Spleen (tissue), 11 donors: Measurements from ENCODE around the gene PDZD2. TPM values are rescaled to one million over a fixed set of nuclear protein-coding genes. Genes with fewer than 3 reads are reported as not detected.

Source experiments
- DNase-seq: peaks from one replicate; pipeline ENCODE4 v3.0.0-alpha.2; 2020
- H3K27ac ChIP-seq, 8 donors: fragments of 200-600 bp; sonication (generic) in 7 of 8; 1 replicate in 4 of 8; 2 replicates in 4 of 8; pipeline versions ENCODE4 v1.5.0 to v1.8.0; 2016 to 2021; ENCODE audit warnings: inconsistent platforms in 4 of 8, mild to moderate bottlenecking in 4 of 8, moderate library complexity in 1 of 8
- H3K27me3 ChIP-seq, 7 donors: fragments of 200-600 bp; sonication (generic) in 6 of 7; replicated peaks in 1 of 7; 1 replicate in 4 of 7; 2 replicates in 3 of 7; pipeline versions ENCODE4 v1.5.0 to v1.8.0; 2016 to 2021; ENCODE audit warnings: inconsistent platforms in 3 of 7, mild to moderate bottlenecking in 1 of 7
- H3K36me3 ChIP-seq, 6 donors: fragments of 200-600 bp; sonication (generic) in 5 of 6; 1 replicate in 4 of 6; 2 replicates in 2 of 6; pipeline versions ENCODE4 v1.5.0 to v1.8.0; 2016 to 2021; ENCODE audit warnings: inconsistent platforms in 2 of 6
- H3K4me1 ChIP-seq, 6 donors: fragments of 200-600 bp; sonication (generic) in 5 of 6; 1 replicate in 3 of 6; 2 replicates in 3 of 6; pipeline versions ENCODE4 v1.5.0 to v1.8.0; 2016 to 2021; ENCODE audit warnings: inconsistent platforms in 3 of 6
- H3K4me3 ChIP-seq, 8 donors: fragments of 200-600 bp; sonication (generic) in 7 of 8; 1 replicate in 4 of 8; 2 replicates in 4 of 8; pipeline versions ENCODE4 v1.5.0 to v1.8.0; 2016 to 2021; ENCODE audit warnings: inconsistent platforms in 4 of 8, mild to moderate bottlenecking in 4 of 8, moderate library complexity in 2 of 8
- H3K9me3 ChIP-seq, 8 donors: fragments of 200-600 bp; sonication (generic) in 7 of 8; 1 replicate in 4 of 8; 2 replicates in 4 of 8; pipeline versions ENCODE4 v1.5.0 to v1.8.0; 2016 to 2021; ENCODE audit warnings: inconsistent platforms in 4 of 8
- POLR2A ChIP-seq, 3 donors: fragments of 450-650 bp; IDR thresholded peaks; one replicate each; pipeline ENCODE4 v1.5.1; 2017; ENCODE audit warnings: antibody characterized with exemption in 3 of 3, mild to moderate bottlenecking in 1 of 3
- POLR2AphosphoS5 ChIP-seq, 3 donors: sonication (generic); formaldehyde crosslinking; IDR thresholded peaks; one replicate each; pipeline ENCODE4 v1.5.1; 2017; ENCODE audit warnings: antibody characterized with exemption in 3 of 3
- WGBS, 5 donors: extraction: QIAGEN DNeasy Blood & Tissue Kit in 3 of 5; methylation state at CpG; one replicate each; pipeline versions ENCODE4 v1.1.5 to v1.1.7; 2013 to 2018; 5-methylcytosine and 5-hydroxymethylcytosine counted together
- intact Hi-C: fragments of 100-400 bp; cut with DNase I; formaldehyde crosslinking; loops from one replicate; pipeline ENCODE4 v1.15.0; 2023; ENCODE audit warnings: low total_unique reads
- polyA plus RNA-seq, 3 donors: library from polyadenylated mRNA; stranded (reverse); fragments of 200-250 nt; gene quantifications; one replicate each; pipeline ENCODE4 v1.2.1, GENCODE V29; 2013
- total RNA-seq, 7 donors: library from RNA; depleted of rRNA in 3 of 7; stranded (reverse); fragments of >200 nt in 3 of 7; fragmentation: NEBNext Ultra II Directional in 4 of 7; extraction: Animal tissue kit (Norgen Biotek cat#: 25700) in 4 of 7; gene quantifications; one replicate each; pipeline versions ENCODE4 v1.1.0 to v1.2.1, GENCODE V29; 2016 to 2021
- TF ChIP-seq, protein P1 (sequence below), 11 experiments: fragments of 200-600 bp in 7 of 11; fragments of 450-650 bp in 4 of 11; sonication (generic) in 4 of 11; IDR thresholded peaks in 8 of 11; conservative IDR thresholded peaks in 3 of 11; 1 replicate in 7 of 11; 2 replicates in 4 of 11; pipeline versions ENCODE4 v1.4.0 to v1.8.0; 2016 to 2021; ENCODE audit warnings: antibody characterized with exemption in 11 of 11, inconsistent platforms in 4 of 11, mild to moderate bottlenecking in 1 of 11
- donor health status: healthy with polysubstance abuse.
- donor health status: DM: no; HTN: no; CAD: no; lungs with moderate emphysema.
- donor health status: DM: no; HTN: no; CAD: no.
- donor health status: Bipolar disorder and iron deficiency.
- donor health status: healthy.
- donor health status: DM: no; HTN: no; CAD: no.
- donor health status: DM: yes; HTN: yes; CAD: no.

PDZD2 gene
- total and polyA plus RNA-seq, 10 donors, result 0.09 to 4.7 (median 2.4) TPM

DNA sequence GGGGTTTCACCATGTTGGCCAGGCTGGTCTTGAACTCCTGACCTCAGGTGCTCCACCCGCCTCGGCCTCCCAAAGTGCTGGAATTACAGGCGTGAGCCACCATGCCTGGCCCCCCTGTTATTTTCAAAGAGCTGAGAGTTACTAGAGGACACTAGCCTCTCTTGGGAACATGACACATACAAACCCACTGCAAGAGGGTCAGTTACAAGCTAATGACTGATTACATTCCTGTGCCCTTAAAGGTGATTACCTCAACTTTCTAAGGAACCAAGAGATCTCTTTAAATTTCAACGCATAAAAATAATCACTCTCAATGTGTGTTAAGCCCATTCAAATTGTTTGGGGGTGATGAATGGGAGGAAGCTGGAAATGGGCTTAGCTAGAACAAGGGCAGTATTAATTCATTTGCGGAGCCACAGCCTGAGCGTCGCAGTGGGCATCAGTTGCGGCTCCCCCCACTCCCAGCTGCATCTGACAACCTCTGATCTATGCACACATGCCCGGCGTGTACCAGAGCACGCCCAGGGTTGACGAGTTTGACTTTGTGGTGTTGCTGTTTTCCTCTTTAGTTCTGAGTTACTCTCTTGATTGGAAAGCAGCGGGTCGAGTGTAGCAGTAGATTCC lies 388.3 kb downstream of the PDZD2 start:
- TF ChIP-seq, protein P1, sequence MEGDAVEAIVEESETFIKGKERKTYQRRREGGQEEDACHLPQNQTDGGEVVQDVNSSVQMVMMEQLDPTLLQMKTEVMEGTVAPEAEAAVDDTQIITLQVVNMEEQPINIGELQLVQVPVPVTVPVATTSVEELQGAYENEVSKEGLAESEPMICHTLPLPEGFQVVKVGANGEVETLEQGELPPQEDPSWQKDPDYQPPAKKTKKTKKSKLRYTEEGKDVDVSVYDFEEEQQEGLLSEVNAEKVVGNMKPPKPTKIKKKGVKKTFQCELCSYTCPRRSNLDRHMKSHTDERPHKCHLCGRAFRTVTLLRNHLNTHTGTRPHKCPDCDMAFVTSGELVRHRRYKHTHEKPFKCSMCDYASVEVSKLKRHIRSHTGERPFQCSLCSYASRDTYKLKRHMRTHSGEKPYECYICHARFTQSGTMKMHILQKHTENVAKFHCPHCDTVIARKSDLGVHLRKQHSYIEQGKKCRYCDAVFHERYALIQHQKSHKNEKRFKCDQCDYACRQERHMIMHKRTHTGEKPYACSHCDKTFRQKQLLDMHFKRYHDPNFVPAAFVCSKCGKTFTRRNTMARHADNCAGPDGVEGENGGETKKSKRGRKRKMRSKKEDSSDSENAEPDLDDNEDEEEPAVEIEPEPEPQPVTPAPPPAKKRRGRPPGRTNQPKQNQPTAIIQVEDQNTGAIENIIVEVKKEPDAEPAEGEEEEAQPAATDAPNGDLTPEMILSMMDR (IDR thresholded peaks at IDR 0.05 in 8 of 11, conservative IDR thresholded peaks at IDR 0.05 in 3 of 11), result no peak
- TF ChIP-seq POLR2A (IDR thresholded peaks at IDR 0.05), result no peak
- TF ChIP-seq POLR2AphosphoS5 (IDR thresholded peaks at IDR 0.05), result no peak
- WGBS, 5 donors, result 54 to 70% (median 60%) methylated on average over 14 of the region's 14 CpGs
- intact Hi-C loops, result no loop called here

DNA sequence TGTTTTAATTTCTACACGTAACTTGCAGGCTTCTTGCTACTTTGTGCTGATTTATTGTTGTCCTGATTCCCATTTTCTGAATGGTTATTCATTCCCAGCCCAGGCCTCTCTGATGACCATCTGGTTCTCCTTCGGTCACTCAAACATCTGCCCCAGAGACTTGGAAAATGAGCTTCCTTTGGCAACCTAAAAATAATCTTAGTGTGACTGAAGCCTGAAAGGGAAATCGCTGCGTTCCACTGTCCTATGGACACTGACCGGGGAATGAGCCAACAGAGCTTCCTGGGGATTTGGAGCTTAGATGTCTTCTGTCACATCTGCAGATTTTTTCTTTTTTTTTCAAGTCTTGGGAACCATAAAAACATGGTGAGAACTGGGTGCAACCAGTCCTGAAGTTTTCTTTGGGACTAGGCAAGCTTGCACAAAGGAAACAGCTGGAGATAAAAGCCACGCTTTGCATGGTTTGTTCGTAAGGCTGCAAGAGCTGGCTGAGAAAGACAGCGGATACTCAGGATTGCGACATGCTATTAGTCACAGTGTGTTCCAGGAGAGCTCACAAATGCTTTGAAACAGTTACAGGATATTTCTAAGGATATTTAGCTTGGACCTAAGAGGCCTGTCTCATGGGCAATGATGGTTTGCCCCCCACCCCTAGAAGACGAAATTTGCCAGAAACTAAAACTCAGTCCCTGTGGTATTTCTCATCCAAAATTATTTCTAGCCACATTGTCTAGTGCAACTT lies 389.0 kb downstream of the PDZD2 start:
- H3K36me3 ChIP-seq, result no peaks in the 10 kb centered on the region
- H3K27ac ChIP-seq, result peak overlapping the region in 6 of 8 donors; percentile 22 to 65 (median 58)
- H3K4me3 ChIP-seq, result no peak overlapping the region
- peak; percentile 16 for DNase-seq
- intact Hi-C loops, result no loop called here
- H3K27me3 ChIP-seq, result no peaks in the 10 kb centered on the region
- H3K4me1 ChIP-seq, result peaks cover 0 to 14% (median 1%) of the 10 kb centered on the region in 6 donors
- H3K9me3 ChIP-seq, result no peaks in the 10 kb centered on the region
- 28 to 47% (median 35%) methylated on average over 10 of the region's 10 CpGs for WGBS, 5 donors
- TF ChIP-seq POLR2AphosphoS5 (IDR thresholded peaks at IDR 0.05), result peak in 1 of 3 donors; percentile 22
- no peak for TF ChIP-seq POLR2A (IDR thresholded peaks at IDR 0.05)
- TF ChIP-seq, protein P1 (IDR thresholded peaks at IDR 0.05 in 8 of 11, conservative IDR thresholded peaks at IDR 0.05 in 3 of 11), result no peak

More for the DNA sequence above, 388.3 kb downstream of the PDZD2 start:
- H3K9me3 ChIP-seq, result no peaks in the 10 kb centered on the region
- H3K4me3 ChIP-seq, result no peak overlapping the region
- peaks cover 0 to 12% (median 0%) of the 10 kb centered on the region in 6 donors for H3K4me1 ChIP-seq
- H3K27me3 ChIP-seq, result no peaks in the 10 kb centered on the region
- peak overlapping the region in 6 of 8 donors; percentile 22 to 65 (median 55) for H3K27ac ChIP-seq
- DNase-seq, result peak; percentile 57
- H3K36me3 ChIP-seq, result no peaks in the 10 kb centered on the region

DNA sequence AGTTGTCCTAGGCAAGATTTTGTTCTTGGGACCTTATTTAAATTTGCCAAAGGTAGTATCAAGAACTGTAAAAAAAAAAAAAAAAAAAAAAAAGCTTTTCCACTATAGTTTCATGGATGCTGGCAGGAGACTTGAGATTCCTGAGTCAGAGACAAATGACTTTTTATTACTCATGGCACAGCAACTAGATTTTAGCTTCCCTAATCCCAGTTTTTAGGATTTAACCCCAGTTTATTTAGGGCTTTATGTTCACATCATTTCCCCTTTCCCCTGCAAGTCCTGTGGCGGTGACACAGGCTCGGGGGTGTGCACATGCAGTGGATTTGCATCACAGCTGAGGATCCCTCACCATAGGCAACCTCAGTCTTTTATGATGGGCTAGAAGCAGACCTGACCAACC lies 390.3 kb downstream of the PDZD2 start:
- Histone ChIP-seq H3K9me3 (no peaks in the 10 kb centered on the region), H3K4me3 (no peak overlapping the region), H3K4me1 (peaks cover 0 to 23% (median 4%) of the 10 kb centered on the region in 6 donors), H3K27ac (peak overlapping the region in 1 of 8 donors; percentile 52), H3K27me3 (no peaks in the 10 kb centered on the region), H3K36me3 (no peaks in the 10 kb centered on the region)
- 52 to 76% (median 61%) methylated on average over 2 of the region's 2 CpGs for WGBS, 5 donors
- peak; percentile 25 for DNase-seq
- no peak for TF ChIP-seq POLR2A (IDR thresholded peaks at IDR 0.05)
- TF ChIP-seq, protein P1 (IDR thresholded peaks at IDR 0.05 in 8 of 11, conservative IDR thresholded peaks at IDR 0.05 in 3 of 11), result no peak
- TF ChIP-seq POLR2AphosphoS5 (IDR thresholded peaks at IDR 0.05), result no peak
- intact Hi-C loops, result no loop called here

DNA sequence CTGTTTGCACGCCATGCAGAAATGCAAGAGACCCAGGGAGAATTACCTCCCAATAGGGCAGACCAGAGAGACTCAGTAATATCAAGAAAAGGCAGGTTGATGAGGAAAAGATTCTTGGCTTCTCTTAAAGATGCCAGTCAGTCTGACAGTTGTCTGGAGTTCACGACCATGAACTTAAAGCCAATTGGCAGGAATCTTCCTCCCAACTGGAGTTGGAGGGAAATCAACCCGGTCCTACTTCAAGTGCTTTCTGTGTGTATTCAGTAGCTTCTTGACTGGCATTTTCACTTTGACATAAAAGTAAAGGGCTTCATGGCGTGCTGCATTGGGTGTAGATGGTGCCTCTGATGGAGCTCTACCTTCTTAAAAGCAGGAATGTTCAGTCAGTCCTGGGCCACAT lies 390.9 kb downstream of the PDZD2 start:
- Histone ChIP-seq H3K9me3 (no peaks in the 10 kb centered on the region), H3K27ac (no peak overlapping the region), H3K27me3 (no peaks in the 10 kb centered on the region), H3K4me3 (no peak overlapping the region), H3K36me3 (no peaks in the 10 kb centered on the region), H3K4me1 (peaks cover 0 to 23% (median 4%) of the 10 kb centered on the region in 6 donors)
- intact Hi-C loops, result no loop called here
- no peak for DNase-seq
- TF ChIP-seq, protein P1 (IDR thresholded peaks at IDR 0.05 in 8 of 11, conservative IDR thresholded peaks at IDR 0.05 in 3 of 11), result no peak
- TF ChIP-seq POLR2A (IDR thresholded peaks at IDR 0.05), result no peak
- TF ChIP-seq POLR2AphosphoS5 (IDR thresholded peaks at IDR 0.05), result no peak
- 78 to 85% (median 79%) methylated on average over 4 of the region's 4 CpGs for WGBS, 5 donors
